ENCODE results near the gene SPPL3.
"Not testable (repeated sequence)": the region's sequence is repeated elsewhere in the genome, so short reads cannot be mapped to it uniquely, and the experiment has no call there.

The SPPL3 gene, protein sequence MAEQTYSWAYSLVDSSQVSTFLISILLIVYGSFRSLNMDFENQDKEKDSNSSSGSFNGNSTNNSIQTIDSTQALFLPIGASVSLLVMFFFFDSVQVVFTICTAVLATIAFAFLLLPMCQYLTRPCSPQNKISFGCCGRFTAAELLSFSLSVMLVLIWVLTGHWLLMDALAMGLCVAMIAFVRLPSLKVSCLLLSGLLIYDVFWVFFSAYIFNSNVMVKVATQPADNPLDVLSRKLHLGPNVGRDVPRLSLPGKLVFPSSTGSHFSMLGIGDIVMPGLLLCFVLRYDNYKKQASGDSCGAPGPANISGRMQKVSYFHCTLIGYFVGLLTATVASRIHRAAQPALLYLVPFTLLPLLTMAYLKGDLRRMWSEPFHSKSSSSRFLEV

GRCh38 chr12:120904197-120904773 is at the start of gene SPPL3:
Gene SPPL3, minus strand, starts transcription at chr12:120904358. Its CDS starts 491 bp downstream, at chr12:120903867.
- Histone ChIP-seq H3F3A (ENCODE audit: control insufficient read depth, insufficient read depth) (no peaks in the 10 kb centered on the region), H3K27me3 (ENCODE audit: control insufficient read depth, low read length) (no peaks in the 10 kb centered on the region), H3K27ac (ENCODE audit: low read depth, low read length) (peak within 1 kb of the TSS; percentile 58), H3K9me2 (replicated peaks; ENCODE audit: control insufficient read depth, low read length) (no peaks in the 10 kb centered on the region), H4K20me1 (ENCODE audit: control insufficient read depth, insufficient read depth, low read depth, low read length) (peaks cover 13% of the 10 kb centered on the region), H3K36me3 (ENCODE audit: control insufficient read depth, low read length) (peaks cover 10% of the 10 kb centered on the region), H3K4me1 (ENCODE audit: control insufficient read depth, low read length) (peaks cover 19% of the 10 kb centered on the region), H3K9me3 (ENCODE audit: control insufficient read depth, insufficient read depth, low read length) (no peaks in the 10 kb centered on the region), H3K4me2 (ENCODE audit: low read length) (peak within 1 kb of the TSS; percentile 81), H3K4me3 (ENCODE audit: low read length) (peak within 1 kb of the TSS; percentile 90), H3K79me2 (ENCODE audit: control insufficient read depth, low read length) (peaks cover 45% of the 10 kb centered on the region)
- TF ChIP-seq CTCF (IDR thresholded peaks at IDR 0.05; ENCODE audit: low read depth, low read length, poor library complexity, severe bottlenecking) (no peak), EZH2phosphoT487 (IDR thresholded peaks at IDR 0.05; ENCODE audit: borderline replicate concordance, low read length) (no peak)

DNA sequence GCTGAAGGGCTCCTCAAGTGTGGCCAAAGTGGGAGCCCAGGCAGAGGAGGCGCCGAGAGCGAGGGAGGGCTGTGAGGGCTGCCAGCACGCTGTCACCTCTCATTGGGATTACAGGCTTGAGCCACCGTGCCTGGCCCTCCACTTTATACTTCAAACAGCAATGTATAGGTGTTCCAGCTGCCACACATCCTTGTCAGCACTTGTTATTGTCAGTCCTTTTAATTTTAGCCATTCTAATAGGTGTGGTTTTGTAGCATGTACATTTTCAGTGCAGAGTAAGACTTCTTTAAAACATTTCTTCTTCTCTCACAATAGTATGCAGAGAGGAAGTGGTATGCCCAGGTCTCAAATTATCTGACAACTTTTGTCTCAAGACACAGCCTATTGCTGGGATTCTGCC is 46.6 kb upstream of the SPPL3 start:
- Histone ChIP-seq H3K4me3 (ENCODE audit: low read length) (no peak overlapping the region), H3K4me1 (ENCODE audit: control insufficient read depth, low read length) (no peaks in the 10 kb centered on the region), H4K20me1 (ENCODE audit: control insufficient read depth, insufficient read depth, low read depth, low read length) (no peaks in the 10 kb centered on the region), H3K36me3 (ENCODE audit: control insufficient read depth, low read length) (no peaks in the 10 kb centered on the region), H3K27ac (ENCODE audit: low read depth, low read length) (no peak overlapping the region), H3K9me2 (replicated peaks; ENCODE audit: control insufficient read depth, low read length) (no peaks in the 10 kb centered on the region), H3K4me2 (ENCODE audit: low read length) (no peak overlapping the region), H3K9me3 (ENCODE audit: control insufficient read depth, insufficient read depth, low read length) (no peaks in the 10 kb centered on the region), H3F3A (ENCODE audit: control insufficient read depth, insufficient read depth) (no peaks in the 10 kb centered on the region), H3K79me2 (ENCODE audit: control insufficient read depth, low read length) (no peaks in the 10 kb centered on the region), H3K27me3 (ENCODE audit: control insufficient read depth, low read length) (no peaks in the 10 kb centered on the region)
- TF ChIP-seq EZH2phosphoT487 (IDR thresholded peaks at IDR 0.05; ENCODE audit: borderline replicate concordance, low read length) = no peak
- no peak for TF ChIP-seq CTCF (IDR thresholded peaks at IDR 0.05; ENCODE audit: low read depth, low read length, poor library complexity, severe bottlenecking)

DNA sequence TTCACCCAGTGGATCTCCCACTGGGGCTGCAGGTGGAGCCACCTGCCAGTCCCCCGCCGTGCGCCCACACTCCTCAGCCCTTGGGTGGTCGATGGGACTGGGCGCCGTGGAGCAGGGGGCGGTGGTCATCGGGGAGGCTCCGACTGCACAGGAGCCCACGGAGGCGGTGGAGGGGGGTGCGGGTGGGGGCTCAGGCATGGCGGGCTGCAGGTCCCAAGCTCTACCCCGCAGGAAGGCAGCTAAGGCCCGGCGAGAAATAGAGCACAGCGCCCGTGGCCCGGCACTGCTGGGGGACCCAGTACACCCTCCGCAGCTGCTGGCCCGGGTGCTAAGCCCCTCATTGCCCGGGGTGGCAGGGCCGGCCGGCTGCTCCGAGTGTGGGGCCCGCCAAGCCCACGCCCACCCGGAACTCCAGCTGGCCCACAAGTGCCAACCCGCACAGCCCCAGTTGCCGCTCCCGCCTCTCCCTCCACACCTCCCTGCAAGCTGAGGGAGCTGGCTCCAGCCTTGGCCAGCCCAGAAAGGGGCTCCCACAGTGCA is 46.2 kb upstream of the SPPL3 start:
- not testable (repeated sequence) for H3K27me3 ChIP-seq (ENCODE audit: control insufficient read depth, low read length); H3K4me3 ChIP-seq (ENCODE audit: low read length); H4K20me1 ChIP-seq (ENCODE audit: control insufficient read depth, insufficient read depth, low read depth, low read length); H3K36me3 ChIP-seq (ENCODE audit: control insufficient read depth, low read length); H3K4me1 ChIP-seq (ENCODE audit: control insufficient read depth, low read length); H3K9me3 ChIP-seq (ENCODE audit: control insufficient read depth, insufficient read depth, low read length); H3K27ac ChIP-seq (ENCODE audit: low read depth, low read length); H3K4me2 ChIP-seq (ENCODE audit: low read length); H3K79me2 ChIP-seq (ENCODE audit: control insufficient read depth, low read length); H3F3A ChIP-seq (ENCODE audit: control insufficient read depth, insufficient read depth); H3K9me2 ChIP-seq (replicated peaks; ENCODE audit: control insufficient read depth, low read length)

- H3K79me2 ChIP-seq (ENCODE audit: control insufficient read depth, low read length); H4K20me1 ChIP-seq (ENCODE audit: control insufficient read depth, insufficient read depth, low read depth, low read length); H3K9me2 ChIP-seq (replicated peaks; ENCODE audit: control insufficient read depth, low read length); H3F3A ChIP-seq (ENCODE audit: control insufficient read depth, insufficient read depth); H3K36me3 ChIP-seq (ENCODE audit: control insufficient read depth, low read length); H3K4me3 ChIP-seq (ENCODE audit: low read length); H3K4me2 ChIP-seq (ENCODE audit: low read length); H3K27ac ChIP-seq (ENCODE audit: low read depth, low read length); H3K27me3 ChIP-seq (ENCODE audit: control insufficient read depth, low read length); H3K9me3 ChIP-seq (ENCODE audit: control insufficient read depth, insufficient read depth, low read length): not testable (repeated sequence)
- H3K4me1 ChIP-seq (ENCODE audit: control insufficient read depth, low read length) = peaks cover 11% of the 10 kb centered on the region
Measured at GRCh38 chr12:120945516-120945915, 41.4 kb upstream of the SPPL3 start.
